ENCODE measurements around the gene CD276.
"Not testable (repeated sequence)": the region's sequence is repeated elsewhere in the genome, so short reads cannot be mapped to it uniquely, and the experiment has no call there.

CD276 gene

GRCh38 chr15:73684581-73685455 is 635 bp downstream of the CD276 start:
- DNase-seq: peak; percentile 70

DNA sequence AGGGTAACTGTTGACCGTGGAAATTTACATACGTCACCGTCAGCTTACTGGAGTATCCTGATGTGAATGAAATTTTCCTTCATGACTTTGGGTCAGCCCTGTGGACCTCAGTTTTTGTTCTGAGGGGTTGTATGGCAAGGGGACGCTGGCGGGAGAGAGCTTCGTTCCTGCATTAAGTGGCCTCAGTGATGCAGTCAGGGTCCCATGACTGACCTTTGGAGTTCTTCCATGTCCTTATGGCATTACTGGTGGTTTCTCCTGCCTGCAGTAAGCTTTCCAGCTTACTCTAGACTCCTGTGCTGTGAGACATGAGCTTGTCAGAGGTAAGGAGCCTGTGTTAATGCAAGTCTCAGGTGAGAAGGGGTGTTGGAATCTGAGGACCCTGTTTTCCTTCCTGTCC is 1.8 kb downstream of the CD276 start:
- DNase-seq: no peak

- peak; percentile 78 for DNase-seq
Measured at GRCh38 chr15:73686781-73687256, 2.6 kb downstream of the CD276 start.

DNA sequence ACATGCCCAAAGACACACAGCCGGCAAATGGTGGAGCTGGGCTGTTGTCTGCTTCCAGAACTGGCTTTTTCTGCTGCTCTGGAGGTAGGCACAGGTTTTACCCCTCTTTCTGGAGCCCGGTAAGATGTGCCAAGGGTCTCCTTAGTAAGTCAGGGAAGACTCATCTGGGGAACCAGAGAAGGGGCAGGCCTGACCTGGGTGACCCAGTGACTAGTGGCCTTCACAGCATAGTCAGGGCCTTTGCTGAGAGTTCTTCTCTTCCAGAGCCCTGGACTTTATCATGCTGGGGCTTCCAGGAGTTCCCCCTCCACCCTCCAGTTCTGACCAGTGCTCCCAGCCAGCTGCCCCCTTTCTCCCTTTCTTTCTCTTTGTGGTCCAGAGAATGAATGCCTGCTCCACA is 3.2 kb downstream of the CD276 start:
- no peak for DNase-seq

DNA sequence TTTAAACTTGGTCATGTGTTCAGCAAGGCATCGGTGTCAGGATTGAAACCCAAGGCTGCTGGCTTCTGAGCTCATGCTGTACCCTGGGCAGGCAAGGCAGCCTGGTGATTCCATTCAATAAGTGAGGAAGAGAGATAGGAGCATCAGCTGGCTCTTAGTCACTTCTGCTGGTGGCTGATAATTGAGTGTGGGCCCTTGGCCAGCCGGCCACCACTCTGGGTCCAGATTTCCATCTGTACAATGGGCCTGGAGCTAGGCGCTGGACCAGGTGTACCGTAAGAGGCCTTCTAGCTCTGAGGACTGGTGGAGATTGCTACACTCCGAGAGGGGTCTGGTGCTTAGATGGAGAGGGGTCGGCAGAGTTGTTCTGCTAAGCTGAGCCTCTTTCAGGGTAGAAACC is 4.3 kb downstream of the CD276 start:
- DNase-seq: no peak

DNA sequence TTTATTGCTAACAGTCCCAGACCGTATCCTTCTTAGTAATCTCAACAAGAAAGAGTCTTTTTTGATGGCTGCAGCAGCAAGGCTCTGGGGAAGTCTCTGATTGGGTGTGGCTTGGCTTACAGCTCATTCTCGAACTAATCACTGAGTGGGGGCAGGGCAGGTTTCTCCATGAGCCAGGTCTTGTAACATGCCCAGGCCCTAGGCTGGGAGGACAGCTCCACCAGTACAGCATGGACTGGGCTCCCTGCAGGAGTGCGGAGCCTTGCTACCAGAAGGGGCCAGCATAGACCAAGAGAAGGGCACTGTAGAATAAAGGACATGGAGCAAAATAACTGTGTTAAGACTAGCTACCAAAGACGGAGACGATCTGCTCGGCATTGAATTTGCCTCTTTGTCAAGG is 7.2 kb downstream of the CD276 start:
- peak; percentile 59 for DNase-seq

DNA sequence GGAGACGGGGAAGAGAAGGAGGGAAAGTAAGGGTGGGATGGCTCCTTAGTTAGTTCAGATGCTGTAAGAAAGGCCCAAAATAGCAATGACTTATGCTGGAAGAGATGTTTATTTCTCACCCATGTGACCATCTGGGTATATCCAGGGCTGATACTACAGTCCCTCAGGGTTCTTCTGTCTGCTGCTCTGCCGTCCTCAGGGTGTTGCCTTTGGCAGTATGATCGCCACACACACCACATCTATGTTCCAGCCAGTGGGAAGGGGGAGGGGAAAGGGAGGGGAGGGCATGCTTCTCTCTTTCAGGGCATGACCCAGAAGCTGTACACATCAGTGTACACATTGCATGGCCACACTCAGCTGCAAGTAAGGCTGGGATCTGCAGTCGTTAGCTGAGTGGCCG is 10.2 kb downstream of the CD276 start:
- no peak for DNase-seq

DNA sequence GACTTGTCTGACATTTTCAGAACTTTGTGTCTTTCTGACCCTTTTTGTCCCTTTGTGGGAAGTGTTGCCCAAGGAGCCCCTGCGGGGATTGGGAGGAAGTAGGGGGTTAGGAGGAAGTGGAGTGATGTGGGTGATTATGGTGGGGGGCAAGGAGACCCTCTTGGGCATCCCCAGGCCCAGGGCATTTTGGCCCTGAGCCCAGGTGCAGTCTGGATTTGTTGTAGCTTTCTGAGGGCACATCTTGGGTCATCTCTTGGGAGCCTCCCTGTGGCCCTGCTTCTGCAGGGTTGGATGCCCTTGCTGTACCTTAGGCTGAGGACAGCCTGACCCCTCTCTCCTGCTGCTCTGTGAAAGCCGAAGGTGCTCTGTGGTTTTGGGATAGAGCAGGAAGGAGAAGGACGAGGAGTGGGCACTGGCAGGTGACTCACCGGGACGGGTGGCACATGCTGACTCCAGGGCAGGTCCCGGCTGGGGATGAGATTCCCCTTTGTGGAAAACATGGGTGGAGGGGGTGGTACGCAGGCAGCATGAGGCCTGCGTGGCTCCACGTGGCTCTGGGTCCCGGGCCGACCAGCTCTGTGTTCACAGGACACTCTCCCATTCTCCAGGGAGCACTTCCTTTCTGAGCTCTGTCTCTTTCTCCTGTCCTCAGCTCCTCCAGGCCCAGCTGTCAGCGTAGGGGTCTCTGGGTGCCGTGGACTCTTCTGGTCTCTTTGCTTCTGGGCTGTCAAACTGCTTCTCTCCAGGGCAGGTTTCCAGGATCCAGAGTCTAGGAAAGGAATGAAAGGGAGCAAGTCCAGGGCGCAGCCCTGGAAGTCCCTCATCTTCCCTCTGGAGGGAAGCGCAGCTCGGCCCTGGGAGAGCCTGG is 11.8 kb downstream of the CD276 start:
- DNase-seq: no peak

DNA sequence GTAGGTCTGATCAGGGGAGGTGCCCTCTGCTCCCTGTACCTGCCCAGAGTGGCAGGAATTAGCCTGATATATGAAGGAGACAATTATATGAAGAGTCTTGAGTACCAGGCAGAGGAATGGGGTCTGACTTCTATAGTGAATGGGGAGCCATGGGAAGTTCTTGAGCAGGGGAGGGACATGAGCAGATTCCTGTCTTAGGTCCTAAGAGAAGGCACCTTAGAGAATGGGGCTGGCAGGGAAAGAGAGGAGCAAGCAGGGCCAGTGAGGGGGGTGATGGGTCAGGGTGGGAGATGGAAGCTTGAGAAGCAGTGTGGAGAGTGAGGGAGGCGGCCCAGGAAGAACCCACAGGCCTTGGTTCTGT is 12.4 kb downstream of the CD276 start:
- DNase-seq: no peak

GRCh38 chr15:73697033-73697467 is 12.9 kb downstream of the CD276 start:
- DNase-seq: peak; percentile 96

DNA sequence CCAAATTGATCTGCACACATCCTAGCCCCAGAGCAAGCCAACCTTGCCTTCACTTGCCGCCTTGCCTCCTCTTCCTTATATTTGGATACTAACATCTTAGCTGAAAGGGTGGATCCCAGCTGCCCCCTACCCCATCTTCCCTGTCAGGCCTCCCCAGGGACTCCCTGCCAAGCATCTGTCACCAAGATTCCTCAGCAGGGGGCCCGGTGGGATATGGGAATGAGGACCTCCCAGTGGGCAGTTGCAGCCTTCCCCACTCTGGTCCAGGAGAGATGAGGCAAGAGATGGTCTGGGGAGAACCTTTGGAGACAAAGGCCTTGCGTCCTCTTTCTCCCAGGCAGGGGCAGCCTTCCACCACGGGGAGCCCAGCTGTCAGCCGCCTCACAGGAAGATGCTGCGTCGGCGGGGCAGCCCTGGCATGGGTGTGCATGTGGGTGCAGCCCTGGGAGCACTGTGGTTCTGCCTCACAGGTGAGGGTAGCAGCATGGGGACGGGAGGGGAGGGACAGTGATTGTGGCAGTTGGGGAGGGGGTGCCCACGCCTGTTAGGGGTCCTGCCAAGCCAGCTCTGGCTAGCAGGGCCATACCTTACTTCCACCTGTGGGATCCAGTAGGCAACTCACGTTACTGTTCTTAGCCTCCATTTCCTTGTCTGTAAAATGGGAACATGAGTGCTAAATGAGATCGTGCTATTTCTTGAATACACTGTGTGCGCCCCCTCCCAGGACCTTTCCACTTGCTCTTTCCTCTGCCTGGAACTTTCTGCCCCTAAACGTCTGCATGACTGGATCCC is 15.3 kb downstream of the CD276 start:
- DNase-seq: no peak

- peak; percentile 78 for DNase-seq
Measured at GRCh38 chr15:73700041-73700842, 16.1 kb downstream of the CD276 start.

DNA sequence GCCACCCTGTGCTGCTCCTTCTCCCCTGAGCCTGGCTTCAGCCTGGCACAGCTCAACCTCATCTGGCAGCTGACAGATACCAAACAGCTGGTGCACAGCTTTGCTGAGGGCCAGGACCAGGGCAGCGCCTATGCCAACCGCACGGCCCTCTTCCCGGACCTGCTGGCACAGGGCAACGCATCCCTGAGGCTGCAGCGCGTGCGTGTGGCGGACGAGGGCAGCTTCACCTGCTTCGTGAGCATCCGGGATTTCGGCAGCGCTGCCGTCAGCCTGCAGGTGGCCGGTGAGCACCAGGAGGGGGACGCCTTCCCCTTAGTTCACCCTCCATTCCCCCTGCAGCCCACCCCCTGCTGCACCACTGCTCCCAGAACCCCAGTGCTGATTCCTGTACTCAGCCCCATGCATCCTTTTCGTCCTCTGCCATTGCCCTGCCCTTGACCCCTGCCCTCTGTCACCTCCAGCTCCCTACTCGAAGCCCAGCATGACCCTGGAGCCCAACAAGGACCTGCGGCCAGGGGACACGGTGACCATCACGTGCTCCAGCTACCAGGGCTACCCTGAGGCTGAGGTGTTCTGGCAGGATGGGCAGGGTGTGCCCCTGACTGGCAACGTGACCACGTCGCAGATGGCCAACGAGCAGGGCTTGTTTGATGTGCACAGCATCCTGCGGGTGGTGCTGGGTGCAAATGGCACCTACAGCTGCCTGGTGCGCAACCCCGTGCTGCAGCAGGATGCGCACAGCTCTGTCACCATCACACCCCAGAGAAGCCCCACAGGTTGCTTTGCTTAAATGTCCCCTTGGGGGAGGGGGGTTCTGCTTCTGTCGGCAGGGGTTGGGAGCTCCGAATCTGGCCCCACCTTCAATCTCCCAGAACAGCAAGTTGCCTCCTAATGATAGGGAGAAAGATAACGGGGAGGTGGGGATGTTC is 18.4 kb downstream of the CD276 start:
- DNase-seq: not testable (repeated sequence)

- not testable (repeated sequence) for DNase-seq
Measured at GRCh38 chr15:73703601-73704000, 19.4 kb downstream of the CD276 start.

GRCh38 chr15:73704142-73704868 is 20.1 kb downstream of the CD276 start:
- not testable (repeated sequence) for DNase-seq

GRCh38 chr15:73704869-73705645 is 20.9 kb downstream of the CD276 start:
- peak; percentile 37 for DNase-seq

DNA sequence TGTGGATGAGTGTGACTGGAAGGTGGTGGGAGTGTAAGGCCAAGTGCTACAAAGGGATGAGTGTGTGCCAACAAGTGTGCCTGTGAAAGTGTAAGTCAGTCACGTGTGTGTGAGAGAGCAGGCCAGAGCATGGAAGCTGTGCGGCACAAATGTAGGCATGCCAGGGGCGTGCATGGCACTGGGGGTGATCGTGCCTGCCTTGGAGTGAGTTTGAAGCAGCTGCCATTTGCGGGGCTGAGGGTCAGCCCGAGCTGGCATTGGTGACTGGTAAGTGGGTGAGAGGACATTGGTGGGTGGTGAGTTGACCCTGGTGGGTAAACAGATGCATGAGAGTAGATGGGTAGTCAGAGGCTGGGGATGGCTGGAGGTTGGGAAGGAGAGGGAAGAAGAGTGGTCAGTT is 24.5 kb downstream of the CD276 start:
- no peak for DNase-seq

GRCh38 chr15:73709241-73709640 is 25.1 kb downstream of the CD276 start:
- no peak for DNase-seq

GRCh38 chr15:73709686-73710085 is 25.5 kb downstream of the CD276 start:
- DNase-seq: no peak
